Lung (tissue), 12 donors: ENCODE measurements around the gene RPL11. TPM values are rescaled to one million over a fixed set of nuclear protein-coding genes. Genes with fewer than 3 reads are reported as not detected.
A peak's percentile ranks its signal among the peaks of the same experiment; 100 is the strongest.

Source experiments
- ATAC-seq: fragments of 200-7000 bp; cut with Tn5 transposase; one replicate; pipeline ENCODE4 v1.9.1; 2020; ENCODE audit warnings: moderate number of reproducible peaks; ENCODE audit not compliant: insufficient read depth, low FRiP score
- DNase-seq, 3 donors: peaks; one replicate each; pipeline ENCODE4 v3.0.0-alpha.2; 2013 to 2017
- H3K27ac ChIP-seq, 2 donors: one replicate each; pipeline ENCODE4 v1.5.1; 2013; ENCODE audit warnings: mild to moderate bottlenecking in 2 of 2, moderate library complexity in 2 of 2, control low read depth in 1 of 2, inconsistent platforms in 1 of 2, low read depth in 1 of 2, low read length in 1 of 2
- H3K27me3 ChIP-seq, 3 donors: one replicate each; pipeline ENCODE4 v1.5.1; 2013; ENCODE audit warnings: low read length in 2 of 3; ENCODE audit not compliant: control insufficient read depth in 3 of 3, insufficient read depth in 3 of 3
- H3K36me3 ChIP-seq, 4 donors: one replicate each; pipeline ENCODE4 v1.5.1; 2013; ENCODE audit warnings: low read length in 4 of 4, mild to moderate bottlenecking in 1 of 4, moderate library complexity in 1 of 4; ENCODE audit not compliant: control insufficient read depth in 4 of 4, insufficient read depth in 4 of 4
- H3K4me1 ChIP-seq, 5 donors: one replicate each; pipeline ENCODE4 v1.5.1; 2013; ENCODE audit warnings: low read length in 5 of 5, mild to moderate bottlenecking in 2 of 5, moderate library complexity in 1 of 5; ENCODE audit not compliant: control insufficient read depth in 5 of 5, insufficient read depth in 5 of 5
- H3K4me3 ChIP-seq: one replicate; pipeline ENCODE4 v1.5.1; 2013; ENCODE audit warnings: mild to moderate bottlenecking, control low read depth, moderate library complexity
- H3K9ac ChIP-seq, 2 donors: one replicate each; pipeline ENCODE4 v1.5.1; 2013; ENCODE audit warnings: low read length in 2 of 2, control low read depth in 1 of 2; ENCODE audit not compliant: insufficient read depth in 1 of 2
- H3K9me3 ChIP-seq, 4 donors: one replicate each; pipeline ENCODE4 v1.5.1; 2013; ENCODE audit warnings: low read length in 3 of 4, mild to moderate bottlenecking in 1 of 4, moderate library complexity in 1 of 4; ENCODE audit not compliant: control insufficient read depth in 4 of 4, insufficient read depth in 3 of 4
- CTCF ChIP-seq: IDR thresholded peaks from 2 replicates; pipeline ENCODE4 v1.5.1; 2012; ENCODE audit warnings: mild to moderate bottlenecking; ENCODE audit errors: control extremely low read depth, extremely low read depth
- WGBS, 2 donors: extraction: QIAGEN DNeasy Blood & Tissue Kit; methylation state at CpG; one replicate each; pipeline ENCODE4 v1.1.7; 2013; 5-methylcytosine and 5-hydroxymethylcytosine counted together
- polyA plus RNA-seq, 2 donors: library from polyadenylated mRNA; stranded (reverse); fragments of 200-250 nt; gene quantifications; one replicate each; pipeline ENCODE4 v1.2.1, GENCODE V29; 2013
- total RNA-seq, 2 donors: library from RNA; depleted of rRNA in 1 of 2; stranded (reverse); fragments of >200 nt in 1 of 2; gene quantifications; one replicate each; pipeline ENCODE4 v1.2.1, GENCODE V29; 2014 to 2021
- donor health status: control.
- donor health status: control.
- donor health status: Bipolar disorder and iron deficiency.
- donor health status: healthy.
- donor health status: DM: yes; HTN: yes; CAD: no.

RPL11 gene
- total and polyA plus RNA-seq, 4 donors = 775 to 3,087 (median 1,442) TPM

- no peaks in the 10 kb centered on the region for H3K9me3 ChIP-seq
- 74 to 81% methylated on average over 11 of the region's 11 CpGs for WGBS, 2 donors
- H3K4me1 ChIP-seq = no peaks in the 10 kb centered on the region
- H3K27ac ChIP-seq = no peak overlapping the region
- DNase-seq (peak in 1 of 3 donors; percentile 17), ATAC-seq (no peak)
- TF ChIP-seq CTCF = no peak
- H3K9ac ChIP-seq = no peak overlapping the region
- no peaks in the 10 kb centered on the region for H3K36me3 ChIP-seq
- no peaks in the 10 kb centered on the region for H3K27me3 ChIP-seq
- no peak overlapping the region for H3K4me3 ChIP-seq
Measured at GRCh38 chr1:23664837-23665795, 26.5 kb upstream of the RPL11 start.

DNA sequence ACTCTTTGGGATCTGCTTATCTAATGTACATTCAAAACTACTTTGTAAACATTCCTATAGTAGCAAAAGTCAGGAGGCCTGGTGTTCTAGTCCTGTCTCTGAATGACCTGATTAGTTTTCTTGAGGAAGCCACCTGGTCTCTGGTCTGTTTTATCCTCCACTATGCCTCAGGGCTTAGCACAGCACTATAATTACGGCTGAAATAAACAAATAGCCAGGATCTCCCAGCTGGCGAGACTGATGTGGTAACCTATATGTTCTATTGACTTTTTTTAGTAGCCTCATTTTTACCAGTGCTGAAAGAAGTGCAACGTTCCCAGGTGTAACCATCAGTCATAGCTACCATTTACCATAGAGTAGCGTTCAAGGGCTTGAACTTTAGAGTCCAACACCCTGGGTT lies 24.2 kb upstream of the RPL11 start:
- H3K4me1 ChIP-seq = no peaks in the 10 kb centered on the region
- ATAC-seq (no peak), DNase-seq (no peak)
- no peak for TF ChIP-seq CTCF
- no peaks in the 10 kb centered on the region for H3K36me3 ChIP-seq
- no peaks in the 10 kb centered on the region for H3K27me3 ChIP-seq
- WGBS, 2 donors = 78 to 79% methylated on average over 4 of the region's 4 CpGs
- no peak overlapping the region for H3K27ac ChIP-seq
- H3K9ac ChIP-seq = no peak overlapping the region
- no peak overlapping the region for H3K4me3 ChIP-seq
- H3K9me3 ChIP-seq = peaks cover 0 to 3% (median 0%) of the 10 kb centered on the region in 4 donors

DNA sequence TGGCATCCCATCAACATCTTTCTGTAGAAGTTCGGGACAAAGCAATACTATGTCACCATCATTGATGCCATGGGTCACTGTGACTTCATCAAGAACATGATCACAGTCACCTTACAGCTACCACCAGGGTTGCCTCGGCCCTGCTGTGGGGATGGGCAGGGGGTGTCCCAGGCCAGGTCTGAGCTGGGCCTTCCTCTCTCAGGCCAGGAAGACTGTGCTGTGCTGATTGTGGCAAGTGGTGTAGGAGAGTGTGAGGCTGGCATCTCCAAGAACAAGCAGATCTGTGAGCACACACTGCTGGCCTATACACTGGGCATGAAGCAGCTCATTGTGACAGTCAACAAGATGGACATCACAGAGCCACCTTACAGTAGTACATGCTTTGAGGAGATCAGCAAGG lies 20.9 kb upstream of the RPL11 start:
- H3K4me1 ChIP-seq = no peaks in the 10 kb centered on the region
- no peaks in the 10 kb centered on the region for H3K27me3 ChIP-seq
- WGBS, 2 donors = 84 to 91% methylated on average over 2 of the region's 2 CpGs
- no peak overlapping the region for H3K9ac ChIP-seq
- H3K36me3 ChIP-seq = no peaks in the 10 kb centered on the region
- no peak for DNase-seq
- TF ChIP-seq CTCF = no peak
- no peak overlapping the region for H3K27ac ChIP-seq
- H3K9me3 ChIP-seq = peaks cover 0 to 3% (median 0%) of the 10 kb centered on the region in 4 donors
- H3K4me3 ChIP-seq = no peak overlapping the region
- no peak for ATAC-seq
